Mucosa of stomach (tissue), 1 donor: ENCODE results near the gene COL4A2.

ENCODE experiments used
- H3K27me3 ChIP-seq: one replicate; pipeline ENCODE4 v1.7.0; 2013; ENCODE audit warnings: mild to moderate bottlenecking, low read length; ENCODE audit not compliant: control insufficient read depth, insufficient read depth
- H3K36me3 ChIP-seq: one replicate; pipeline ENCODE4 v1.7.0; 2013; ENCODE audit warnings: low read length; ENCODE audit not compliant: control insufficient read depth, insufficient read depth
- H3K4me1 ChIP-seq: one replicate; pipeline ENCODE4 v1.7.0; 2013; ENCODE audit warnings: mild to moderate bottlenecking, low read length; ENCODE audit not compliant: control insufficient read depth, insufficient read depth
- H3K4me3 ChIP-seq: one replicate; pipeline ENCODE4 v1.7.0; 2013; ENCODE audit warnings: low read length
- H3K9ac ChIP-seq: one replicate; pipeline ENCODE4 v1.7.0; 2013; ENCODE audit warnings: mild to moderate bottlenecking, low read length, moderate library complexity
- H3K9me3 ChIP-seq: one replicate; pipeline ENCODE4 v1.7.0; 2013; ENCODE audit warnings: mild to moderate bottlenecking, low read length, moderate library complexity; ENCODE audit not compliant: control insufficient read depth
- donor health status: Pancreatic carcinoma.

COL4A2 gene

DNA sequence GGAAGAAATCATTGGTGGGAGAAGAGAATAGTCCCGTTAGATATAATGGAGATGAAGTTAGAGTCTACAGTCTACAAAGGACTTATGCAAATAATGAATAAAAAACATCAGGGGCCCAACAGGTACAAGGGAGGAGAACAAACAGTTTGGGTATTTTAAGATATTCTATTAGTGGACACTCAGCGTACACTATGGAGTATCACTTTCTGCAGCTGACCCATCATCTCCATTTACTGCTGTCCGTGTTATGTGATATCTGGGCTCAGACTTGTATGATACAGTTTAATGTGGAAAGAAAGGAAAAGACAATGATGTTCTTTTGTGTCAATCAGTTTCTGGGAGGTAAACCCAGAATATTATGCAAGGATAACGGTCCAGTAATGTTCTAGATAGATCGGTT lies 128.2 kb downstream of the COL4A2 start:
- H3K4me3 ChIP-seq: no peak overlapping the region
- no peaks in the 10 kb centered on the region for H3K4me1 ChIP-seq
- no peak overlapping the region for H3K9ac ChIP-seq
- H3K9me3 ChIP-seq: no peaks in the 10 kb centered on the region
- H3K27me3 ChIP-seq: no peaks in the 10 kb centered on the region
- H3K36me3 ChIP-seq: no peaks in the 10 kb centered on the region

DNA sequence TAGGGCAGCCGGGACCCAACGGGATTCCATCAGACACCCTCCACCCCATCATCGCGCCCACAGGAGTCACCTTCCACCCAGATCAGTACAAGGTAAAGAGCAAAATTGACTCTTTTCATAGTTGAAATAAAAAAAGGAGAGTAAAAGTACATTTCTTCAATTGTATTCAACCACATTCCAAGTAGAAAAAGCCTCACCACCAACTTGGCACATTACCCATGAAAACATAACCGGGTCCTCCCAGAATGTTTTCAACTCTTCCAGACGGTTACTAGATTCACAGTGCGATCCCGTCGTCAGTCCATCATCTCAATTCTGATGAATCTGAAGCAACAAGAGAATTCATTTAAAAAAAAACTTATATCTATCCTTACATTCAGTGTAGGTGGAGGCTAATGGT lies 129.2 kb downstream of the COL4A2 start:
- H3K36me3 ChIP-seq: no peaks in the 10 kb centered on the region

DNA sequence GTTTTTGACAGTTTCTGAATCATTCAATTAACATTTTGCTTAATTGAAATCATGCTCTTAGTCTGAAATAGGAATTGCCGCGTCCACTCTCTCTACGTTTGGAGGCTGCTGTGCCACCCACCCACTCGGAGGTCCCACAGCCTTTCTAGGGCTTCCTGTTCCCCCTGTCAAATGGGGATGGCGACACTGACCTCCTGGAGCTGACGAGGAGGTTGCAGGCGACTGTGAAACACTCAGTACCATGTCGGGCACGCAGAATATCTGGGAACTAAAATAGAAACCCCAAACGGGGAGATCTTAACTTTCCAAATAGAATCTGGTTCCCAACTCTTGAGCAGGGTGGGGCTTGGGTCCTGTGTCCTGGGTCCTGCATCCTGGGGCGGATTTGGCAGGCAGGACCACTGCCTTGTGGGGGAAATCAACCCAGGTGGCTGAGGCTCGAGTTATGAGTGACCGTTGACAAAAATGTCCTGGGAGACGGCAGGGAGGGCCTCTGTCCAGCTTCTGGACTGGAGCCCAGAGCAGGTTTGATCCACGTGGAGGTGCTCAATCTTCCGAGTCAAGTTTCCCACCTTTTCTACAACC lies 129.8 kb downstream of the COL4A2 start:
- Histone ChIP-seq H3K9ac (no peak overlapping the region), H3K4me1 (no peaks in the 10 kb centered on the region), H3K9me3 (no peaks in the 10 kb centered on the region), H3K27me3 (no peaks in the 10 kb centered on the region), H3K36me3 (no peaks in the 10 kb centered on the region), H3K4me3 (no peak overlapping the region)

More for the DNA sequence above, 129.2 kb downstream of the COL4A2 start:
- Histone ChIP-seq H3K4me3 (no peak overlapping the region), H3K27me3 (no peaks in the 10 kb centered on the region), H3K4me1 (no peaks in the 10 kb centered on the region), H3K9me3 (no peaks in the 10 kb centered on the region), H3K9ac (no peak overlapping the region)

DNA sequence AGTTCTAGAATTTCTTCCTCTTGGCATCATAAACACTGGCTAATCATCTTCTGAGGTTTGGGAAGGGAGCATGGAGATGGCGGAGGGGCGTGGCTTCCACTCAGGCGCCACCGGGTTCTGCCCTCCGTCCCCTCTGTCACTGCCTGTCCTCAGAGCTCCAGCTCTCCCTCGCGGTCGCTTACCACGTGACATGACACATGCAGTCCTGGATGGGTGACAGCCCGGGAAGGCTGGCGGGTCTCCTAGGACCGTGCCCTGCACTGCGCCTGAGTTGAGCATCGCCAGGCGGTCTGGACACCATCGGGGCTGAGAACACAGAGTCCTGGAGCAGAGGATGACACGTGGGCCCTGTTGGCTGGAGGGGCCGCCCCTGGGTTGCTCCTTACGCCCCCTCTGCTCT lies 131.1 kb downstream of the COL4A2 start:
- no peak overlapping the region for H3K9ac ChIP-seq
- H3K36me3 ChIP-seq: no peaks in the 10 kb centered on the region
- no peaks in the 10 kb centered on the region for H3K9me3 ChIP-seq
- H3K4me1 ChIP-seq: no peaks in the 10 kb centered on the region
- no peaks in the 10 kb centered on the region for H3K27me3 ChIP-seq
- H3K4me3 ChIP-seq: no peak overlapping the region

DNA sequence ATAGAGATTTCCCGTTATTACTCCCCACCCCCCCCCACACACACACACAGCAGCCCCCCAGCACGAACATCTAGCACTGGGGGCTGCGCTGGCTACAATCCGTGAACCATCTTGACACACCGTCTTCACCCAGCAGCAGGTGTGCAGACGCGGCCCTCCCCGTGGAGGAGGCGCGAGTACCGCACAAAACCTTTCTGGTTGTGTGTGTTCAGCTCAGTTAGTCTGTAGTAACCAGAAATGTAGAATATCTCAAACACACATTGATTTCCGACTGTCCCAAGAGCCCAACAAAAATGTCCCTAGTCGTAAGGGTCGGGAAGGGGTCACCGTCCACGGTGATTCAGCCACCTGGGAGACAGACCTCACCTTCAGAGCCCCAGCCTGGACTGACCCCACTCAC lies 131.7 kb downstream of the COL4A2 start:
- Histone ChIP-seq H3K9me3 (no peaks in the 10 kb centered on the region), H3K36me3 (no peaks in the 10 kb centered on the region), H3K9ac (no peak overlapping the region), H3K27me3 (no peaks in the 10 kb centered on the region), H3K4me1 (no peaks in the 10 kb centered on the region), H3K4me3 (no peak overlapping the region)

DNA sequence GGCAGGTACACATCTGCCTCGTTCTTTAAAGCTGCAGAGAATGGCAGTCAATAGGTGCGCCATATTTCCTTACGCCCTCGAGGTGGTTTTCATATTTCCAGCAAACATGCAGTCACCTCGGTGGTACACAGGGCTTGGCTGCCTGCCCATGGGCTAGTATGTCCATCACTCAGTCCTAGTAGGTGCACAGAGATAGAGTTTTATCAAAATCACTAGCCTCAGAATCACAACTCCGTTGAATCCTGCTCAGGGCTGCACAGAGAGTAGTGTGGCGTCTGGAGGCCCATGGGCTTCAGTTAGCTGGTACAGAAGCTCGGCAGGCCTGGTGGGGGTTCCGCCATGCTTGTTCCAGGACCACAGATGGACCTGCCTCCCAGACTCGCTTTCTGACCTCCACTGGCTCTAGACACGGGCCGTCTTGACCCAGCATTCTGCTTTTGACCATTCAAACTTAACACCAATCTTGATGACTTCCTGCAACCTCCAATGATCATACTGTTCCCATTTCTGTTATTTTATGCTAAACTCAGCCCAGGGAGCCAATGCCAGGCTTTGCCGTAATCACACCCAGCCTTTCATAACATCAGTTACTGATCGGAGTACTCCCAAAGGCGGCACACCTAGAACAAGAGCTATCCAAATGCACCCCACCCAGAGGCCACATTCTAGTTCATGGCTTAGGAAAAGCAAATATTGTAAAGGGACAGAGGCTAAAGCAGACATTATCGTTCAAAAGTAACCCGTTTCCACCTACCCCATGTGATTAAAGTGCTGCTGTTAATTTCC lies 134.1 kb downstream of the COL4A2 start:
- Histone ChIP-seq H3K27me3 (no peaks in the 10 kb centered on the region), H3K4me3 (no peak overlapping the region), H3K4me1 (no peaks in the 10 kb centered on the region), H3K9me3 (no peaks in the 10 kb centered on the region), H3K36me3 (no peaks in the 10 kb centered on the region), H3K9ac (no peak overlapping the region)

DNA sequence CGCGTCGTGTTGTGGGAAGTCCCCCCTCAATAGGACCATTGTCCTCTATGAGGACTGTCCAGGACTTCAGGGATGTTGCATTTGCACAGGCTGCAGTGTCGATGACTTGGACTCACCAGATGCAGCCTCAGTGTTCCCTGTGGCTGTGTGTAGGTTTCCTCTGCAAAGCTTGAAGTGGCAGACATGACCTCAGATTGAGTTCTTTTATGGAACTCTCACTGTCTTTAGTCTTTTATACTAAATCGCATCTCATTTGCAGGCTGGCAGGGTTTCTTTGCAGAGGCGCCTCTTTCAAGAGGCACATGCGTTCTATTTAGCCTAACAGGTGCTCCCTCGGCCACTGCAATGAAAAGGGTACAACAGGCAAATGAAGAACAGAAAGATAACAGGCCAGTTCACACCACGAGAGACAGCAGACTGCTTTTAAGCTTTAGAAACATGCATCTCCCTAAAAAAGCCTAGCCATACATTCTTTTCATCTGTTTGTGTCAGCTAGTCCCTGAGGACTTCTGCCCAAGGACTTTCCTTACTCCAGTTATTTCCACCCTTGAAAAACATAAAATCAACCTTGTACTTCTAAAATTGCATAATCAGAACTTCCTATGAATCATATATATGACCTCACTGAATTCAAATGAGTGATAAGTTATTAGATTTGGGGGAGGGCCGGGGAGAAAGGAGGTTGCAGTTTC lies 136.0 kb downstream of the COL4A2 start:
- H3K4me1 ChIP-seq: no peaks in the 10 kb centered on the region
- no peak overlapping the region for H3K4me3 ChIP-seq
- no peaks in the 10 kb centered on the region for H3K36me3 ChIP-seq
- no peak overlapping the region for H3K9ac ChIP-seq
- H3K9me3 ChIP-seq: no peaks in the 10 kb centered on the region
- H3K27me3 ChIP-seq: no peaks in the 10 kb centered on the region

DNA sequence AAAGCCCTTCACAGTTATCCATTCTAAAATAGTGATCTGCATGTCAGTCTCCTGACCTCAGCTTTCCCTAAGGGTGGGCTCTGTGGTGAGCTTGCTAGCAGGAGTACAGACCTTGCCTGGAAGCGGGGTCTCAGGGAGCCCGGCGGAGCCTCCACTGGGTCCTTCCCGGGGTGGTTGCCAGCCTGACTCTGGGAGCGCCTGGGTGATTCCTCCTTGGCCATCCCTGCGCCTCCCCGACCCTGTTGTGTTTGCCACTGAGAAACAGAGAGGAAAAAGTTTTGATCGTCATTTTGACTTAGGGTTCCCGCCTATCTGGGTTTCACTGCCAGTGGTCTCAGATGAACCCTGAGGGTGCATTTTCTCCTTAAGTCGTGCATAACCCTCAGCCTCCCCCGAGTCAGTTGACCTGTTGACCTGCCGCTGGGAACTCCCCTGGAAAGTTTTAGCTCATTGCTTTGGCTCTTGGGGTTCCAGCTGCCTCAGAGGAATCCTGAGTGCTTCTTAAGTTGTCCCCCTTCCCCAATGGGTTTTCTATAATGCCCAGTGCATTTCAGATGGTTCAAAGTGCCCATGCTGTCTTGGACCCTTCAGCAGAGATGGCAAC lies 136.6 kb downstream of the COL4A2 start:
- Histone ChIP-seq H3K9ac (no peak overlapping the region), H3K9me3 (no peaks in the 10 kb centered on the region), H3K27me3 (no peaks in the 10 kb centered on the region), H3K36me3 (no peaks in the 10 kb centered on the region), H3K4me3 (no peak overlapping the region), H3K4me1 (no peaks in the 10 kb centered on the region)

DNA sequence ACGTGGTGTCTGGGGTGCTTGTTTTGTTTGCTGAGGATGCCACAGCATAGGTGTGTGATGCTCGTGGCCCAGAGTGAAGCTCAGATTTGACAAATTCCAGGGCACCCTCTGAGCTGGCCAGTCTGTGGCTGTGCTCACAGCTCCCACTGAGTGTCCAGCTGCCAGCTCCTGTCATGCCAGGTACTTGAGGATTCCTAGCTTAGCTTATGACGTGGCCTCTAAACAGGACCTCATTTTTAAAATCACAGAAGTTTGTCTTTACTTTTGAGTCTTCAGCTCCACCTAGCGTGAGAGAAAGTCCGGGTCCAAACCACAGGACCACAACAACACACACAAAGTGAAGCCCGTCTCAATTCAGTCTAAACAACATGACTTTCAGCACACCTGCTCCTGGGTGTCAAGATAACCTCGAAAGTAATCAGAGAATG lies 137.2 kb downstream of the COL4A2 start:
- H3K4me3 ChIP-seq: no peak overlapping the region
- H3K4me1 ChIP-seq: no peaks in the 10 kb centered on the region
- no peaks in the 10 kb centered on the region for H3K27me3 ChIP-seq
- no peak overlapping the region for H3K9ac ChIP-seq
- H3K36me3 ChIP-seq: no peaks in the 10 kb centered on the region
- H3K9me3 ChIP-seq: no peaks in the 10 kb centered on the region

DNA sequence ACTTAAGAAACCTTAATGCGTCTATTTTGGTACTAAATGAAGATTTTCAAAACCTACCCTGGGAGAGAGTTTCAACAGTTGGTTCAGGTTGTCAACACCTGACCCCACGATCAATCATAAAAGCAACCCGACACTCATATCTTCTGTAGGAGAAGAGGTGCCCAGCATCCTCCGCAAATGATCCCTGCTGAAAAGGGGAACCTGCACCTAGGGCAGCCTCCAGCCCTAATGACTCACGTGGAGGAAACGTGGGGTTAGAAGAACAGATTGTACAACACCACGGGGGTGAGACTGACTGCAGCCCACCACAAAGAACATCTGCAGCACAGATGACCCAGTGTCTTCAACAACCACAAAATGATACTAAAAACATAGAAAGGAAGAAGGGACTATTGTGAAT lies 138.1 kb downstream of the COL4A2 start:
- H3K9me3 ChIP-seq: no peaks in the 10 kb centered on the region
- H3K36me3 ChIP-seq: no peaks in the 10 kb centered on the region
- no peak overlapping the region for H3K4me3 ChIP-seq
- H3K9ac ChIP-seq: no peak overlapping the region
- H3K27me3 ChIP-seq: no peaks in the 10 kb centered on the region
- H3K4me1 ChIP-seq: no peaks in the 10 kb centered on the region

DNA sequence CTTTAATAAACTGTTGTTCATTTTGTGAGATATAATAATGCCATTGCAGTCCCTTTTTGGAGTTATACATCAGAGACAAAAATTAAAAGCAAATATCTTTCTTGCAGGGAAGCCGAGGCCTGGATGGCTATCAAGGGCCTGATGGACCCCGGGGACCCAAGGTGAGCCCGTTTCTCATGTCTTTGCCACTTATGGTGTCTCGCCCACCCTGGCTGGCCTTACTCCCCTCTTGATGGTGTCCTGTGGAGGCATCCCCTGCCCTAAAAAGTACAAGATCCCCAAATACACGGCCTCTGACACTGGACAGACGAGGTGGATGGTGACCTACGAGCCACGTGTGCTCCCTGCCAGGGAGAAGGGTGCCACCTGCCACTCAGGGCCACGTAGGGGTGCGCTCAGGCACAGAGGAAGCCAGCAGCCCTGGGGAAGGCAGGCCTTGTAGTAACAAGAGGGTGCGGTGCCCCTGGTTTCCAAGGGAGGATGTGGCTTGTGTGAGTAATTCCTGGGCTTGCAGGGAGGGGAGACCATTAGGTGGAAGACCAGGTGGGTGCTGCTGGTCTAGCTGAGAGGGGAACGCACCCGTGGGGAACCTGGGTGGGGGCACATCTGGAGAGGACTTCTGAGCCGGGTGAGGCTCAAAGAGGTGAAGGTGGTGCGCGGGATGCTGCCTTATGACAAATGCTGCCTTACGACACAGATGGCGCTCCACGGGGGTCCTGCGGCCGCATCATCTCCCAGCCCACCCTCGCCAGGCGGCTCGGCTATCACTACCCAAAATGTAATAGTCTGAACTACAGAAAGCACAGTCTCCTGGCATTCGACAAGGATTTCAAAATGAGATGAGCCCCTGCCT lies 138.9 kb downstream of the COL4A2 start:
- no peaks in the 10 kb centered on the region for H3K36me3 ChIP-seq
- H3K9me3 ChIP-seq: no peaks in the 10 kb centered on the region
- no peaks in the 10 kb centered on the region for H3K27me3 ChIP-seq
- H3K9ac ChIP-seq: no peak overlapping the region
- no peak overlapping the region for H3K4me3 ChIP-seq
- H3K4me1 ChIP-seq: no peaks in the 10 kb centered on the region
